ENCODE data around the gene RPS6KA2. TPM values are rescaled to one million over a fixed set of nuclear protein-coding genes. Genes with fewer than 3 reads are reported as not detected.
A peak's percentile ranks its signal among the peaks of the same experiment; 100 is the strongest.

Gene RPS6KA2
- total and polyA plus RNA-seq, 4 experiments from 2014 or later: 1.1 to 10.6 (median 6.6) TPM

DNA sequence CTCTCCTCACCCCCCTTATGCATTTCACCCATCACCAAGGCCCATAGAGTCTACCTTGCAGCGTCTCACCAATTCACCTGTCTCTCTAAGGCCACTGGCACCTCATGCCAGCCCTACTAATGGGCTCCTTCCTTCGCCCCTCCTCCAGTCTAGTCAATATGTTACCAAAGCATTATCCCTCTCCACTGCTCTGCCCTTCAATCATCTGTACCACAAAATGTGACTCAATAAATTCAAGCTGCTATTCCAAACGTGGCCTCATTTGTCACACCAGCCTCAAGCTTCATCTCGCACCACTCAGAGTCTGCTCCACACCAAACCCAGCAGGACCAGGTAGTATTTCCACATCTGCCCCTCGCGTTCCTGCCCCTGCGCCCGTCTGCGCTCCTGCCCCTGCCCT is 21.8 kb upstream of the RPS6KA2 start:
- Histone ChIP-seq H3K27ac (ENCODE audit: low read depth, low read length) (no peak overlapping the region), H3K4me3 (ENCODE audit: low read length in 2 of 2) (no peak overlapping the region), H3K9me3 (ENCODE audit: control insufficient read depth in 1 of 2, low read length in 2 of 2) (no peaks in the 10 kb centered on the region), H3K4me1 (ENCODE audit: insufficient read depth, low read length) (no peaks in the 10 kb centered on the region), H3K27me3 (ENCODE audit: insufficient read depth, low read length) (no peaks in the 10 kb centered on the region), H3K36me3 (ENCODE audit: insufficient read depth, low read length) (no peaks in the 10 kb centered on the region)
- ChIA-PET POLR2A (ENCODE audit: partially characterized antibody) (no interaction called here), CTCF (ENCODE audit: partially characterized antibody) (no interaction called here)
- no peak for DNase-seq
- Mint-ChIP-seq H3K9me3 (peaks cover 0 to 12% (median 3%) of the 10 kb centered on the region in 8 donors), H3K36me3 (peaks cover 0 to 8% of the 10 kb centered on the region in 2 donors), H3K27ac (no peak overlapping the region), H3K4me3 (no peak overlapping the region), H3K27me3 (peaks cover 2 to 3% of the 10 kb centered on the region in 2 donors), H3K4me1 (no peaks in the 10 kb centered on the region)
- intact Hi-C loops (cut with micrococcal nuclease): no loop called here

DNA sequence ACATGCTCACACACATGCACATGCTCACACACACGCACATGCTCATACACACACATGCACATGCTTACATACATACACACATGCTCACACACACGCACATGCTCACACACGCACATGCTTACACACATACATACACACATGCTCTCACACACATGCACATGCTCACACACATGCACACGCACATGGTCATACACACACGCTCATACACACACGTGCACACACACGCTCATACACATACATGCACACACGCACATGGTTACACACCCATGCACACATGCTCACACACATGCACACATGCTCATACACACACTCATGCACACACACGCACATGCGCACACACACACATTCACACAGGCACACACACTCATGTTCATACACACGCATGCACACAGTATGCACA is 20.8 kb upstream of the RPS6KA2 start:
- Mint-ChIP-seq H3K27ac (no peak overlapping the region), H3K36me3 (peaks cover 0 to 12% of the 10 kb centered on the region in 2 donors), H3K9me3 (peaks cover 1 to 21% (median 9%) of the 10 kb centered on the region in 8 donors), H3K27me3 (peaks cover 2 to 3% of the 10 kb centered on the region in 2 donors), H3K4me3 (no peak overlapping the region), H3K4me1 (no peaks in the 10 kb centered on the region)
- H3K4me1 ChIP-seq (ENCODE audit: insufficient read depth, low read length): no peaks in the 10 kb centered on the region
- POLR2A ChIA-PET (ENCODE audit: partially characterized antibody): no interaction called here
- CTCF ChIA-PET (ENCODE audit: partially characterized antibody): no interaction called here
- intact Hi-C loops (cut with micrococcal nuclease): no loop called here
- no peaks in the 10 kb centered on the region for H3K9me3 ChIP-seq (ENCODE audit: control insufficient read depth in 1 of 2, low read length in 2 of 2)
- no peaks in the 10 kb centered on the region for H3K27me3 ChIP-seq (ENCODE audit: insufficient read depth, low read length)
- no peak overlapping the region for H3K27ac ChIP-seq (ENCODE audit: low read depth, low read length)
- no peak overlapping the region for H3K4me3 ChIP-seq (ENCODE audit: low read length in 2 of 2)
- DNase-seq: no peak
- no peaks in the 10 kb centered on the region for H3K36me3 ChIP-seq (ENCODE audit: insufficient read depth, low read length)

DNA sequence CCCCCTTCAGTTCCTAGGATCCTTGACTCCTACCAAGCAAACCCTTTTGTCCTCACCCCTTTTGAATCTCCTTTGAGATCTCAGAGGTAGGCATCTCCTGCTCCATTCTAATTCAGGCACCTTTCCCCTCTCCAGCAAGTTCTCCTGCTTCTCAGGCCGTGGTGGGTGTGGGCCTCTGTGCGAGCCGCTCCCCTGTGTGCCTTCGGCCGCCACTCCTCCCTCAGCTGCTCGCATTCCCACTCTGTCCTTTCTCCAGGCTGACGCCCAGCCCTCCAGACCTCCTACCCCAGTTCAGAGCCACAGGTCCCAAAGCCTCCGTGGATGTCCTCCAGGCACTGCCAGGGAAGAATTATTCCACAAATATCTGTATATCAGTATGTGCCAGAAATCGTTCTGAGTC is 19.7 kb upstream of the RPS6KA2 start:
- no peaks in the 10 kb centered on the region for H3K4me1 ChIP-seq (ENCODE audit: insufficient read depth, low read length)
- no peak overlapping the region for H3K27ac Mint-ChIP-seq
- CTCF ChIA-PET (ENCODE audit: partially characterized antibody): no interaction called here
- DNase-seq: no peak
- peaks cover 3 to 26% (median 11%) of the 10 kb centered on the region in 8 donors for H3K9me3 Mint-ChIP-seq
- no peak overlapping the region for H3K27ac ChIP-seq (ENCODE audit: low read depth, low read length)
- peaks cover 4 to 8% of the 10 kb centered on the region in 2 donors for H3K27me3 Mint-ChIP-seq
- no peaks in the 10 kb centered on the region for H3K36me3 ChIP-seq (ENCODE audit: insufficient read depth, low read length)
- H3K36me3 Mint-ChIP-seq: peaks cover 0 to 12% of the 10 kb centered on the region in 2 donors
- no peaks in the 10 kb centered on the region for H3K9me3 ChIP-seq (ENCODE audit: control insufficient read depth in 1 of 2, low read length in 2 of 2)
- no peak overlapping the region for H3K4me3 ChIP-seq (ENCODE audit: low read length in 2 of 2)
- H3K4me3 Mint-ChIP-seq: no peak overlapping the region
- no peaks in the 10 kb centered on the region for H3K4me1 Mint-ChIP-seq
- intact Hi-C loops (cut with micrococcal nuclease): no loop called here
- no peaks in the 10 kb centered on the region for H3K27me3 ChIP-seq (ENCODE audit: insufficient read depth, low read length)
- POLR2A ChIA-PET (ENCODE audit: partially characterized antibody): no interaction called here

DNA sequence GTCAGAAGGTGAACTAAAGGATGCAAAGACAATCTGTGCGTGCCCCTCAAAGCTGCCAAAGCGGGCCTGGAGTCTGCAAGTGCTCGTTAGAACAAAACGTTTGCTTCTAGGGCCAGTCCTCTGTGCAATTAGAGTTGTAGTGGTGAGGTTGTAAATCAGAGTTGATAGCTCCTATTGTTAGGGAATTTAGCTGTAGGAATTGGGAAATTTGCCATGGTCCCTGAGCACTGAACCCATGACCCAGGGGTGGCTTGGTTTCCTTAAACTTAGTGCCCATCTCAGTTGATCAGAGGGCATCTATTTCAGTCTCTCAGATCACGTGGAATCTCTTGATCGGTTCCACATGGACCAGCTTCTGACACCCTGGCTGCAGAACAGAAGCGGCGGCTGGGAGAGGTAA is 18.8 kb upstream of the RPS6KA2 start:
- no peaks in the 10 kb centered on the region for H3K4me1 ChIP-seq (ENCODE audit: insufficient read depth, low read length)
- CTCF ChIA-PET (ENCODE audit: partially characterized antibody): no interaction called here
- H3K9me3 Mint-ChIP-seq: peaks cover 3 to 26% (median 11%) of the 10 kb centered on the region in 8 donors
- no peak overlapping the region for H3K4me3 ChIP-seq (ENCODE audit: low read length in 2 of 2)
- H3K27me3 Mint-ChIP-seq: peaks cover 5 to 9% of the 10 kb centered on the region in 2 donors
- H3K36me3 ChIP-seq (ENCODE audit: insufficient read depth, low read length): no peaks in the 10 kb centered on the region
- no peak overlapping the region for H3K4me3 Mint-ChIP-seq
- H3K4me1 Mint-ChIP-seq: no peaks in the 10 kb centered on the region
- no peak for DNase-seq
- H3K27ac Mint-ChIP-seq: no peak overlapping the region
- no peaks in the 10 kb centered on the region for H3K9me3 ChIP-seq (ENCODE audit: control insufficient read depth in 1 of 2, low read length in 2 of 2)
- H3K27me3 ChIP-seq (ENCODE audit: insufficient read depth, low read length): no peaks in the 10 kb centered on the region
- POLR2A ChIA-PET (ENCODE audit: partially characterized antibody): no interaction called here
- H3K27ac ChIP-seq (ENCODE audit: low read depth, low read length): no peak overlapping the region
- H3K36me3 Mint-ChIP-seq: peaks cover 0 to 12% of the 10 kb centered on the region in 2 donors
- intact Hi-C loops (cut with micrococcal nuclease): no loop called here

DNA sequence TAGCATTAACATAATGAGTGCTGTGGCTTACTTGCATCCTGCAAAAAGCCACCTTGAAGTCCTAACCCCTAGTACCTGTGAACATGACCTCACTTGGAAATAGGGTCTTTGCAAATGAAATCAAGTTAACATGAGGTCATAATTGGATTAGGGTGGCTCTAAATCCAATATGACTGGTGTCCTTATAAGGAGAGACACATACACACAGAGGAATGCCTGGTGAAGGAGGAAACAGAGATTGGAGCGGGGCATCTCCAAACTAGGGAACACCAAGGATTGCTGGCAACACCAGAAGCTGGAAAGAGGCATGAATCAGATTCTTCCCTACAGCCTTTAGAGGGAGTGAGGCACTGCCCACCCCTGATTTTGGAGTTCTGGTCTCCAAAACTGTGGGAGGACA is 17.6 kb upstream of the RPS6KA2 start:
- Histone ChIP-seq H3K9me3 (ENCODE audit: control insufficient read depth in 1 of 2, low read length in 2 of 2) (no peaks in the 10 kb centered on the region), H3K27ac (ENCODE audit: low read depth, low read length) (no peak overlapping the region), H3K4me3 (ENCODE audit: low read length in 2 of 2) (no peak overlapping the region), H3K27me3 (ENCODE audit: insufficient read depth, low read length) (no peaks in the 10 kb centered on the region), H3K4me1 (ENCODE audit: insufficient read depth, low read length) (peaks cover 8% of the 10 kb centered on the region), H3K36me3 (ENCODE audit: insufficient read depth, low read length) (no peaks in the 10 kb centered on the region)
- no peak for DNase-seq
- Mint-ChIP-seq H3K27ac (no peak overlapping the region), H3K4me1 (peaks cover 0 to 8% (median 6%) of the 10 kb centered on the region in 4 donors), H3K36me3 (peaks cover 0 to 12% of the 10 kb centered on the region in 2 donors), H3K9me3 (peaks cover 3 to 26% (median 11%) of the 10 kb centered on the region in 8 donors), H3K27me3 (peaks cover 8 to 12% of the 10 kb centered on the region in 2 donors), H3K4me3 (peak overlapping the region in 1 of 8 donors; percentile 22)
- POLR2A ChIA-PET (ENCODE audit: partially characterized antibody): no interaction called here
- intact Hi-C loops (cut with micrococcal nuclease): no loop called here
- CTCF ChIA-PET (ENCODE audit: partially characterized antibody): no interaction called here

DNA sequence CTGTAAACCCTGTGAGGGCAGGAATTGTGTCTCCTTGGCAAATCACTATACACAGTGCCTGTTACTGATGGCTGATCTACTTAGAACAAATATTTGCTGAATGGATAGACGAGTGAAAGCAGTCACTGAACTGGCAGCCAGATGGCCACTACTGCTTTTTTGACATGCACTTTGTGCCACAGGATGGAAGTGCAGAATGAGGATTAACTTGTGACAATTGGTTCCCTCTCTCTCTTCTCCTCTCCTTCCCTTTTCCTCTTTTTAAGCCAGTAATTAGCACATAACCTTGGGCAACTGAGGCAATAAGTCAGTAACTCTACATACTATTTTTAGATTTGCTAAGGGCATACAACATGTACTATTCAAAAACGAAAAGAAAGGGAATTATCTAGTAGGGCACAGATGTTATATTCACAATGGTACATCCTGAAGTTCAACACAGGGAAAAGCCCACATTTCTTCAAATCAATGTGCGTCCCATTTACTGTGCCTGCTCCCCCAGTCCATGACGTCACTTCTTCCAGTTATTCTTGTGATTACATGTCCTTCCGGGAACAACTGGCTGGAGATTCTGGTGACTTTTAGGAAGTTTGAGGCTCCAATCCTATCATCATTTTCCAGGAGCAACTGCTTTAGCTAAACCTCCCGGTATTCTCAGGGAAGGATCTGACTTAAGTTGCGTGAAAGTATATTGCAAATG is 17.0 kb upstream of the RPS6KA2 start:
- POLR2A ChIA-PET (ENCODE audit: partially characterized antibody): no interaction called here

DNA sequence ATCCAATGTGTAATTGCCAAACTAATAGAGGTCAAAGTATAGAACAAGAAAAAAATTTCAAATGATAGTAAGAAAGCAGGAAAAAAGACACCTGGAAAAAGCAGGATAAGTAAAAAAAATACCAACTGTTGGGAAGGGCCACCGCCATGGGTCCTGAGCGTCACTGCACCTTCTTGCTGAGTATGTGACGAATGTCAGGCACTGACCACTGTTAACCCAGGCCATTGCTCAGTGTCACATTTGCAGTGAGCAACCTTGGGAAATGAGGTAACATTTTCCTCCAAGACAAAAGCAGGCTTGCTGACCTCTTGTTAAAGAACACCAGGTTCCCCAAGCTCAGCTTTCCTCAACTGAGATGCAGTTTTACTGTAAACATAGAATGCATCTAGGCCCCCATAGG is 15.6 kb upstream of the RPS6KA2 start:
- Histone ChIP-seq H3K4me1 (ENCODE audit: insufficient read depth, low read length) (peaks cover 9% of the 10 kb centered on the region), H3K36me3 (ENCODE audit: insufficient read depth, low read length) (no peaks in the 10 kb centered on the region), H3K9me3 (ENCODE audit: control insufficient read depth in 1 of 2, low read length in 2 of 2) (no peaks in the 10 kb centered on the region), H3K27ac (ENCODE audit: low read depth, low read length) (no peak overlapping the region), H3K4me3 (ENCODE audit: low read length in 2 of 2) (no peak overlapping the region), H3K27me3 (ENCODE audit: insufficient read depth, low read length) (no peaks in the 10 kb centered on the region)
- H3K27ac Mint-ChIP-seq: no peak overlapping the region
- ChIA-PET POLR2A (ENCODE audit: partially characterized antibody) (no interaction called here), CTCF (ENCODE audit: partially characterized antibody) (no interaction called here)
- peaks cover 0 to 10% (median 6%) of the 10 kb centered on the region in 4 donors for H3K4me1 Mint-ChIP-seq
- no peak for DNase-seq
- H3K9me3 Mint-ChIP-seq: peaks cover 3 to 26% (median 11%) of the 10 kb centered on the region in 8 donors
- H3K36me3 Mint-ChIP-seq: peaks cover 0 to 12% of the 10 kb centered on the region in 2 donors
- intact Hi-C loops (cut with micrococcal nuclease): no loop called here
- peaks cover 25 to 28% of the 10 kb centered on the region in 2 donors for H3K27me3 Mint-ChIP-seq
- H3K4me3 Mint-ChIP-seq: no peak overlapping the region

More for the DNA sequence above, 17.0 kb upstream of the RPS6KA2 start:
- Histone ChIP-seq H3K4me3 (ENCODE audit: low read length in 2 of 2) (no peak overlapping the region), H3K9me3 (ENCODE audit: control insufficient read depth in 1 of 2, low read length in 2 of 2) (no peaks in the 10 kb centered on the region), H3K36me3 (ENCODE audit: insufficient read depth, low read length) (no peaks in the 10 kb centered on the region), H3K4me1 (ENCODE audit: insufficient read depth, low read length) (peaks cover 9% of the 10 kb centered on the region), H3K27me3 (ENCODE audit: insufficient read depth, low read length) (no peaks in the 10 kb centered on the region), H3K27ac (ENCODE audit: low read depth, low read length) (no peak overlapping the region)
- DNase-seq: no peak
- Mint-ChIP-seq H3K27ac (no peak overlapping the region), H3K9me3 (peaks cover 3 to 26% (median 11%) of the 10 kb centered on the region in 8 donors), H3K27me3 (peaks cover 15 to 18% of the 10 kb centered on the region in 2 donors), H3K36me3 (peaks cover 0 to 12% of the 10 kb centered on the region in 2 donors), H3K4me1 (peaks cover 0 to 10% (median 6%) of the 10 kb centered on the region in 4 donors), H3K4me3 (no peak overlapping the region)
- CTCF ChIA-PET (ENCODE audit: partially characterized antibody): no interaction called here
- intact Hi-C loops (cut with micrococcal nuclease): no loop called here

Measured in CD4-positive, alpha-beta memory T cell (primary cell).